ENCODE results near the gene WDR5B.
A peak's percentile ranks its signal among the peaks of the same experiment; 100 is the strongest.
"Not testable (repeated sequence)": the region's sequence is repeated elsewhere in the genome, so short reads cannot be mapped to it uniquely, and the experiment has no call there.

Gene WDR5B

DNA sequence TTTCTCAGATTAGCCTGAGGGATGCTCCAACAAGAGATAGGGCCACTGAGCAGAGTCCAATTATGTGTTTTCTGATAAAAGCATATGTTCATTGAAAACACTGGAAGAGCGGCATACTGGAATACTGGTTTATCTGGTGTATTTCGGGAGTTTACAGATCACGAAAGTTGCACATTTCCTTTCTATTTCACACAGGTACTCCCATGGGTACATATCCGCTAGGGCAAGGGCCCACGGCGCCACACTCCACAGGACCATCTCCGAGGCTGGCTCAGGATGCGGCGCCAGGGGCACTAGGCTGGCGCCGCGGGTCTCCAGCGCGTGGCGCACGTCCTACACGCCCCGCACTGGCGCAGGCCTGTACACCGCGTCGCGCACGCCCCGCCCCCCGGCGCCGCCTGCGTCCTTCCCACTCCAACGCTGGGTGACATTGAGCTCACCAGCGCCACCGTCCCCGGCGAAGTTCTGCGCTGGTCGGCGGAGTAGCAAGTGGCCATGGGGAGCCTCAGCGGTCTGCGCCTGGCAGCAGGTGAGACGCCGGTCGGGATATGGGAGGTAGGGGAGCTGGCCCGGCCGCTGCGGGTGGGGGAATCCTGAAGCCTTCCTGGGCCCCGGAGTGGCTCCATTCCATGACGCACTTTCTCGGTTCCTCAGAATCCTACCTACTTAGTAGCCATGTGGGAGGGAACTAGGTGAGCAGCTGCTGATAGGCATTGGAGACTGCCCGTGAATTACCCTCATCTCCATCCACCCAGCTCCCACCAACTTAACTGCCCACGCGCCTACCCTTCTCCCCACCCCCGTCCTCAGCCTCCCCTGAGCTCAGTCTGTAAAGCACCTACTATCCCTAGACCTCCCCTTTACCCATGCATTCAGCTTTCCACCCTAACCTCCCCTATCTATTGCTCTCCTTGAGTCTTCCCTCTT lies 31.8 kb downstream of the WDR5B start, which contains the start of gene FAM162A:
FAM162A (plus strand) TSS at position 412 of the 927 bp plus-strand sequence; CDS start at position 496, 84 bp downstream.
- TF ChIP-seq PAX5 (IDR thresholded peaks at IDR 0.05; ENCODE audit: insufficient read depth, low read length, severe bottlenecking) (no peak), POLR2A (IDR thresholded peaks at IDR 0.05; ENCODE audit: low read depth, low read length) (peak; percentile 84), SPI1 (IDR thresholded peaks at IDR 0.05; ENCODE audit: low read depth, low read length) (peak; percentile 52), POLR2AphosphoS5 (IDR thresholded peaks at IDR 0.05; ENCODE audit: low read depth, low read length) (peak; percentile 81), POU2F2 (IDR thresholded peaks at IDR 0.05; ENCODE audit: low read depth, low read length) (no peak; the same call in 1 of the 2 replicates), TAF1 (IDR thresholded peaks at IDR 0.05; ENCODE audit: low read depth, low read length) (peak; percentile 84)
- DNase-seq (ENCODE audit: insufficient read length, low spot score) (peak; percentile 77), FAIRE-seq (peak; percentile 99)

DNA sequence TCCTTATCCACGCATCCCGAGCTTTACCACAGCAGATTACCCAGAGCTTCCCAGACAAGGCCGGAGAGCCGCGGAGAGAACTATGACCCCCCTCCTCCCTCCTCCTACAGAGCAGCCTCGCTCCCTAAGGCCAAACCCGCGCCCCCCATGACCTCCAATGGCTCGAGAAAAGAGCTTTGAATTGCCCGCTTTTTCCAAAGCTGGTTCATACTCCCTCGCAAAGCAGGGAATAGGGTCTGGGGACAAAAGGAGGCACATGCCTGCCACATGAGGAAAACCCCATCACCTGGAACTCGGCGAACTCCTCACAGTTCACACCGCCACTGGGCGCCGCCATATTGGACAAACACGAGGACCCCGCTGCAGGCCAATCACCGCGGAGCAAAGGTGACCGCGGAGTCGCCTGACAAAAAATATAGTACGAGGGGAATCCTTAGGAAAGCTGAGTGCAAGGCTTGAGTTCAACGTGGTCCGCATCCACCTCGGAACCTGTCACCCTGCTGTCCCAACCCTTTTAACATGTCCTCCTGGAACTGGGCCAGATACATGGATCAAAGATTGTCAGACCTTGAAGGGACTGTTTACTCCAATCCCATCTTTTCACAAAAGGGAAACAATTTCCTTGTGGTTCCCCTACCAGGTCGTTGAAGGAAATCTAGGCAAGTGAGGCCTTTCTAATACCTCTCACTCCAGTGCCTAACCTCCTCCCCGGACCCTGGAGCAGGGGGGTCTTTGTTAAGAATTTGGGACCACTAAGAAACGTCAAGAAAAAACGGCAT lies 32.8 kb downstream of the WDR5B start, which contains the start of gene MIX23:
MIX23 (minus strand) TSS at position 344 of the 779 bp plus-strand sequence; CDS start at position 337, 7 bp downstream.
- DNase-seq (ENCODE audit: insufficient read length, low spot score) (peak; percentile 44), FAIRE-seq (peak; percentile 91)
- 0 out of 2 replicates have a peak, but pooled peaks have one; percentile 44 for TF ChIP-seq POU2F2 (IDR thresholded peaks at IDR 0.05; ENCODE audit: low read depth, low read length)
- no peak for TF ChIP-seq SPI1 (IDR thresholded peaks at IDR 0.05; ENCODE audit: low read depth, low read length)
- TF ChIP-seq POLR2A (IDR thresholded peaks at IDR 0.05; ENCODE audit: low read depth, low read length) = peak; percentile 63
- TF ChIP-seq POLR2AphosphoS5 (IDR thresholded peaks at IDR 0.05; ENCODE audit: low read depth, low read length) = peak; percentile 87
- TF ChIP-seq PAX5 (IDR thresholded peaks at IDR 0.05; ENCODE audit: insufficient read depth, low read length, severe bottlenecking) = no peak
- TF ChIP-seq TAF1 (IDR thresholded peaks at IDR 0.05; ENCODE audit: low read depth, low read length) = peak; percentile 81

- DNase-seq (ENCODE audit: insufficient read length, low spot score) (no peak), FAIRE-seq (peak; percentile 60)
- TF ChIP-seq SPI1 (IDR thresholded peaks at IDR 0.05; ENCODE audit: low read depth, low read length) = no peak
- TF ChIP-seq TAF1 (IDR thresholded peaks at IDR 0.05; ENCODE audit: low read depth, low read length) = no peak
- no peak for TF ChIP-seq POU2F2 (IDR thresholded peaks at IDR 0.05; ENCODE audit: low read depth, low read length)
- TF ChIP-seq POLR2A (IDR thresholded peaks at IDR 0.05; ENCODE audit: low read depth, low read length) = no peak
These were observed 37.9 kb downstream of the WDR5B start for GRCh38 chr3:122377975-122378374.

DNA sequence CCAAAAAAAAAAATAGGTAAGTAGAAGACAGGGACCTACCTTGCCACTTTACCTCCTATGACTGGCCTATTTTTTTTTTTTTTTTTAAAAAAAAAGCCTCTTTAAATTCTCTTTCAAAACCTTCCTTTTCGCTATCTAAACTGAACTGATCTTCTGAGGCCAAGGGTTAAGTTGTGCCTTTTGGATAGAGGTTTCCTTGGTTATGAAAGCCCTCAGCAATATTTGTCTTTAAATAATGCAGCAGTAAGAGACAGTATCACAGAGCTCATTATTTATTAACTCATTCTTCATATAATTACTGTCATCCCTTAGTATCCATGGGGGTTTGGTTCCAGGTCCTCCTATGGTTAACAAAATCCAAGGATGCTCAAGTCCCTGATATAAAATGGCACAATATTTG lies 41.8 kb downstream of the WDR5B start:
- TF ChIP-seq POLR2AphosphoS5 (IDR thresholded peaks at IDR 0.05; ENCODE audit: low read depth, low read length) (no peak), POU2F2 (IDR thresholded peaks at IDR 0.05; ENCODE audit: low read depth, low read length) (no peak), POLR2A (IDR thresholded peaks at IDR 0.05; ENCODE audit: low read depth, low read length) (no peak), SPI1 (IDR thresholded peaks at IDR 0.05; ENCODE audit: low read depth, low read length) (no peak), TAF1 (IDR thresholded peaks at IDR 0.05; ENCODE audit: low read depth, low read length) (no peak), PAX5 (IDR thresholded peaks at IDR 0.05; ENCODE audit: insufficient read depth, low read length, severe bottlenecking) (no peak)
- no peak for FAIRE-seq
- DNase-seq (ENCODE audit: insufficient read length, low spot score) = no peak

DNA sequence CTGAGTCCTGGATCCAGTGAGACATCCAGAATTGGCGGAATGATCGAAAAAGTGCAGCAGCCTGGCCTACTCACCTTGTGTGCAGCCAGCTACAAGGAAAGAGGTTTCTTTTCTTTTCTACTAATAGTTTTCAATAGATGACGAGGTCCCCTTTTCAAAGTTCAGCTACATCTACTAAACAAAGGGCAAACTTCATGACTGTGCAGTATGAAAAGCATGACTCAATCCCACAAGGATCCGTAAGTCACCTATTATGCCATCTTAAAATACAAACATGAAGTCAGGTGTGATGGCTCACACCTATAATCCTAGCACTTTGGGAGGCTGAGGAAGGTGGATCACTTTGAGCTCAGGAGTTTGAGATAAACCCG lies 49.5 kb downstream of the WDR5B start:
- no peak for DNase-seq (ENCODE audit: insufficient read length, low spot score)
- no peak for TF ChIP-seq POLR2AphosphoS5 (IDR thresholded peaks at IDR 0.05; ENCODE audit: low read depth, low read length)
- peak; percentile 57 for FAIRE-seq

GRCh38 chr3:122365582-122366378 lies 50.1 kb downstream of the WDR5B start:
- FAIRE-seq; DNase-seq (ENCODE audit: insufficient read length, low spot score): not testable (repeated sequence)

DNA sequence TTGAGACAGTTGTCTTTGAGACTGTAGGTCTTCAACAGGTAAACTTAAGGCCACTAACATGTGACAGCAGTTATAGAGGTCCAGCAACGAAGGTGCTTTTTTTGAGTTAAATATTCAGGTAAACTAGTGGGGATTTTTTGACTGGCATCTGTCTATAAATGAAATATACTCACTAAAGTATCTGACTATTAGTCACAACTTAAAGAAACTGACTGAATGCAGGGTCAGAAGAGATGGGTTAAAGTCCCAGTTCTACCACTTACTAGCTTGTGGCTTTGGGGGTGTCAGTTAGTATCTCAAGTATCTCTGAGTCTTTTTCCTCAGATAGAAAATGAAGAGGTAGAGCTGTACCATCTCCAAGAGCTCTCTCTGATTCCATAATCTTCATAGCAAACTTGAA lies 50.8 kb downstream of the WDR5B start:
- DNase-seq (ENCODE audit: insufficient read length, low spot score) (no peak), FAIRE-seq (no peak)
- no peak for TF ChIP-seq PAX5 (IDR thresholded peaks at IDR 0.05; ENCODE audit: insufficient read depth, low read length, severe bottlenecking)
- TF ChIP-seq POLR2A (IDR thresholded peaks at IDR 0.05; ENCODE audit: low read depth, low read length) = no peak
- no peak for TF ChIP-seq TAF1 (IDR thresholded peaks at IDR 0.05; ENCODE audit: low read depth, low read length)
- TF ChIP-seq POU2F2 (IDR thresholded peaks at IDR 0.05; ENCODE audit: low read depth, low read length) = no peak
- TF ChIP-seq SPI1 (IDR thresholded peaks at IDR 0.05; ENCODE audit: low read depth, low read length) = no peak
- TF ChIP-seq POLR2AphosphoS5 (IDR thresholded peaks at IDR 0.05; ENCODE audit: low read depth, low read length) = no peak

DNA sequence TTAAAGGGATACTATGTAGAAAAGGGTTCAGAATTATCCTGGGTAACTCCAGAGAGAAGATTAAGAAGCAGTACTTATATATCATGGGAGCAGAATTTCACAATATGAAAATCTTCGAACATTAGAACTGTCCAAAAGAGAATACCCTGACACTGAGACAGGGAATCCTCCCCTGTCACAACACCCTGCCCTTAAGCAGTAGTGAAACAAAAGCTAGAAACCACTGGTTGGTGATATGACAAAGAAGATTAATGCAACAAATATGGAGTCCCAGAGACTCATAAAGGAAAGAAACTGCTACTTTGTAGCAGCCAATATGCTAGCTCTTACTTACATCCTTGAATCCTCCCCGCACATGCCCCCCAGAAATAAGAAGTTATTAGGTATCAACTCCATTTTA lies 51.4 kb downstream of the WDR5B start:
- DNase-seq (ENCODE audit: insufficient read length, low spot score) (no peak), FAIRE-seq (no peak)
- TF ChIP-seq PAX5 (IDR thresholded peaks at IDR 0.05; ENCODE audit: insufficient read depth, low read length, severe bottlenecking) (no peak), POLR2A (IDR thresholded peaks at IDR 0.05; ENCODE audit: low read depth, low read length) (no peak), TAF1 (IDR thresholded peaks at IDR 0.05; ENCODE audit: low read depth, low read length) (no peak), POU2F2 (IDR thresholded peaks at IDR 0.05; ENCODE audit: low read depth, low read length) (no peak), POLR2AphosphoS5 (IDR thresholded peaks at IDR 0.05; ENCODE audit: low read depth, low read length) (no peak), SPI1 (IDR thresholded peaks at IDR 0.05; ENCODE audit: low read depth, low read length) (no peak)
